Panc1 (cell line): Measurements from ENCODE around the gene TSPAN2. TPM values are rescaled to one million over a fixed set of nuclear protein-coding genes. Genes with fewer than 3 reads are reported as not detected.
A peak's percentile ranks its signal among the peaks of the same experiment; 100 is the strongest.

Experiments
- ATAC-seq: fragments of 200-7000 bp; cut with Tn5 transposase; 2 replicates; pipeline ENCODE4 v1.9.1; 2020; ENCODE audit warnings: mild to moderate bottlenecking, moderate library complexity
- BruUV-seq: library from RNA; stranded (reverse); fragments of 400-500 nt; replicated peaks from 2 replicates; lab custom pipeline; 2021; lab: Mats Ljungman, UMichigan
- CTCF ChIA-PET: fragments of 300-600 bp; sonication (Branson Sonifier 250); formaldehyde crosslinking; loops from one replicate; lab custom pipeline; 2022; ENCODE audit warnings: antibody characterized with exemption; lab: Charles Lee
- POLR2A ChIA-PET: fragments of 300-600 bp; sonication (Branson Sonifier 250); formaldehyde crosslinking; loops from one replicate; lab custom pipeline; 2022; ENCODE audit warnings: antibody characterized with exemption; lab: Charles Lee
- DNase-seq: peaks from one replicate; pipeline ENCODE4 v3.0.0-alpha.2; 2010; ENCODE audit warnings: low read depth, low spot score
- H3K27ac ChIP-seq: 2 replicates; pipeline ENCODE4 v1.5.1; 2011; ENCODE audit warnings: mild to moderate bottlenecking, low read length, inconsistent platforms
- H3K27me3 ChIP-seq: fragments of 200-500 bp; sonication (Bioruptor generic); 2 replicates; pipeline ENCODE4 v1.6.0; 2014; ENCODE audit warnings: low read length, inconsistent platforms; ENCODE audit not compliant: control insufficient read depth, insufficient read depth
- H3K36me3 ChIP-seq: fragments of 200-500 bp; sonication (Bioruptor generic); 2 replicates; pipeline ENCODE4 v1.5.1; 2014; ENCODE audit warnings: inconsistent platforms, mild to moderate bottlenecking, low read length, moderate library complexity; ENCODE audit not compliant: control insufficient read depth, insufficient read depth
- H3K4me1 ChIP-seq: 2 replicates; pipeline ENCODE4 v1.5.1; 2011; ENCODE audit warnings: inconsistent platforms, mild to moderate bottlenecking, low read length, moderate library complexity; ENCODE audit not compliant: control insufficient read depth, insufficient read depth
- H3K4me3 ChIP-seq, 2 experiments: 2 replicates each; pipeline ENCODE4 v1.5.1; 2011 to 2012; ENCODE audit warnings: low read depth in 2 of 2, low read length in 2 of 2, mild to moderate bottlenecking in 2 of 2, inconsistent platforms in 1 of 2, moderate library complexity in 1 of 2
- H3K9me3 ChIP-seq: fragments of 200-500 bp; sonication (Bioruptor generic); 2 replicates; pipeline ENCODE4 v1.5.1; 2014; ENCODE audit warnings: low read depth, mild to moderate bottlenecking, inconsistent platforms, low read length, moderate library complexity; ENCODE audit not compliant: control insufficient read depth, insufficient read depth
- CTCF ChIP-seq: fragments of 450-650 bp; IDR thresholded peaks from 2 replicates; pipeline ENCODE4 v1.5.1; 2017; ENCODE audit warnings: mild to moderate bottlenecking
- POLR2AphosphoS5 ChIP-seq: IDR thresholded peaks from 2 replicates; pipeline ENCODE4 v1.6.1; 2012; ENCODE audit warnings: mild to moderate bottlenecking, low read depth, low read length, moderate library complexity
- SIN3A ChIP-seq: IDR thresholded peaks from 2 replicates; pipeline ENCODE4 v1.6.1; 2012; ENCODE audit warnings: low read depth, mild to moderate bottlenecking, low read length, moderate library complexity, borderline replicate concordance; ENCODE audit not compliant: insufficient read depth
- TCF7L2 ChIP-seq: IDR thresholded peaks from 2 replicates; pipeline ENCODE4 v1.6.1; 2011; ENCODE audit warnings: mild to moderate bottlenecking, low read depth, low read length, inconsistent platforms
- in situ Hi-C: cut with HindIII; loops from 2 replicates; pipeline ENCODE4 v1.10.0; 2016; ENCODE audit warnings: low sequenced_read_pairs, low pct_unique_long_range_greater_than_20kb
- intact Hi-C: fragments of 100-400 bp; cut with micrococcal nuclease; formaldehyde crosslinking; loops from one replicate; pipeline ENCODE4 v1.10.0; 2022; ENCODE audit not compliant: unreplicated experiment
- total RNA-seq: library from RNA; stranded (reverse); gene quantifications from one replicate; pipeline ENCODE4 v1.2.1, GENCODE V29; 2021; ENCODE audit not compliant: unreplicated experiment
- TF ChIP-seq, protein P1 (sequence below), 2 experiments: IDR thresholded peaks; 2 replicates each; pipeline ENCODE4 v1.6.1; 2011 to 2012; ENCODE audit warnings: low read depth in 2 of 2, control low read depth in 1 of 2, low read length in 1 of 2, mild to moderate bottlenecking in 1 of 2, moderate library complexity in 1 of 2; ENCODE audit not compliant: insufficient read depth in 1 of 2

The TSPAN2 gene
- total RNA-seq, 1 experiment from 2014 or later: not detected

GRCh38 chr1:115090540-115090939 is 1.2 kb upstream of the TSPAN2 start:
- CTCF ChIA-PET: no interaction called here
- H3K27ac ChIP-seq: no peak overlapping the region
- H3K27me3 ChIP-seq: no peaks in the 10 kb centered on the region; the same call in 1 of the 2 replicates
- no TSS peak for BruUV-seq
- POLR2A ChIA-PET: no interaction called here
- no peak for ATAC-seq
- intact Hi-C loops: no loop called here
- in situ Hi-C loops: no loop called here
- H3K36me3 ChIP-seq: no peaks in the 10 kb centered on the region
- H3K9me3 ChIP-seq: no peaks in the 10 kb centered on the region
- TF ChIP-seq SIN3A (no peak), POLR2AphosphoS5 (no peak), CTCF (no peak), TCF7L2 (no peak)
- TF ChIP-seq, protein P1, sequence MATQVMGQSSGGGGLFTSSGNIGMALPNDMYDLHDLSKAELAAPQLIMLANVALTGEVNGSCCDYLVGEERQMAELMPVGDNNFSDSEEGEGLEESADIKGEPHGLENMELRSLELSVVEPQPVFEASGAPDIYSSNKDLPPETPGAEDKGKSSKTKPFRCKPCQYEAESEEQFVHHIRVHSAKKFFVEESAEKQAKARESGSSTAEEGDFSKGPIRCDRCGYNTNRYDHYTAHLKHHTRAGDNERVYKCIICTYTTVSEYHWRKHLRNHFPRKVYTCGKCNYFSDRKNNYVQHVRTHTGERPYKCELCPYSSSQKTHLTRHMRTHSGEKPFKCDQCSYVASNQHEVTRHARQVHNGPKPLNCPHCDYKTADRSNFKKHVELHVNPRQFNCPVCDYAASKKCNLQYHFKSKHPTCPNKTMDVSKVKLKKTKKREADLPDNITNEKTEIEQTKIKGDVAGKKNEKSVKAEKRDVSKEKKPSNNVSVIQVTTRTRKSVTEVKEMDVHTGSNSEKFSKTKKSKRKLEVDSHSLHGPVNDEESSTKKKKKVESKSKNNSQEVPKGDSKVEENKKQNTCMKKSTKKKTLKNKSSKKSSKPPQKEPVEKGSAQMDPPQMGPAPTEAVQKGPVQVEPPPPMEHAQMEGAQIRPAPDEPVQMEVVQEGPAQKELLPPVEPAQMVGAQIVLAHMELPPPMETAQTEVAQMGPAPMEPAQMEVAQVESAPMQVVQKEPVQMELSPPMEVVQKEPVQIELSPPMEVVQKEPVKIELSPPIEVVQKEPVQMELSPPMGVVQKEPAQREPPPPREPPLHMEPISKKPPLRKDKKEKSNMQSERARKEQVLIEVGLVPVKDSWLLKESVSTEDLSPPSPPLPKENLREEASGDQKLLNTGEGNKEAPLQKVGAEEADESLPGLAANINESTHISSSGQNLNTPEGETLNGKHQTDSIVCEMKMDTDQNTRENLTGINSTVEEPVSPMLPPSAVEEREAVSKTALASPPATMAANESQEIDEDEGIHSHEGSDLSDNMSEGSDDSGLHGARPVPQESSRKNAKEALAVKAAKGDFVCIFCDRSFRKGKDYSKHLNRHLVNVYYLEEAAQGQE (IDR thresholded peaks at IDR 0.05; ENCODE audit: insufficient read depth in 1 of 2, low read depth in 2 of 2, low read length in 1 of 2): no peak
- no peak overlapping the region for H3K4me3 ChIP-seq
- no peak for DNase-seq
- no peaks in the 10 kb centered on the region for H3K4me1 ChIP-seq

- intact Hi-C loops: no loop called here
- no TSS peak for BruUV-seq
- no peak for TF ChIP-seq POLR2AphosphoS5
- TF ChIP-seq SIN3A: no peak
- no peak for TF ChIP-seq TCF7L2
- POLR2A ChIA-PET: no interaction called here
- no peaks in the 10 kb centered on the region for H3K4me1 ChIP-seq
- ATAC-seq: no peak
- no peak for DNase-seq
- H3K4me3 ChIP-seq: no peak overlapping the region
- no peaks in the 10 kb centered on the region for H3K36me3 ChIP-seq
- in situ Hi-C loops: no loop called here
- H3K27ac ChIP-seq: no peak overlapping the region
- CTCF ChIA-PET: no interaction called here
- no peaks in the 10 kb centered on the region; the same call in 1 of the 2 replicates for H3K27me3 ChIP-seq
- no peaks in the 10 kb centered on the region for H3K9me3 ChIP-seq
These were observed 835 bp upstream of the TSPAN2 start for GRCh38 chr1:115090186-115090490.

- ATAC-seq (no peak), DNase-seq (no peak)
- Histone ChIP-seq H3K27ac (no peak overlapping the region), H3K36me3 (no peaks in the 10 kb centered on the region), H3K4me1 (no peaks in the 10 kb centered on the region), H3K27me3 (no peaks in the 10 kb centered on the region; the same call in 1 of the 2 replicates), H3K4me3 (peak overlapping the region in 1 of 2 experiments; percentile 21; a peak in 1 of 4 replicates), H3K9me3 (no peaks in the 10 kb centered on the region)
- TF ChIP-seq SIN3A: no peak
- TF ChIP-seq, protein P1 (IDR thresholded peaks at IDR 0.05; ENCODE audit: insufficient read depth in 1 of 2, low read depth in 2 of 2, low read length in 1 of 2): no peak
- no peak for TF ChIP-seq POLR2AphosphoS5
- no peak for TF ChIP-seq CTCF
- no peak for TF ChIP-seq TCF7L2
- no TSS peak for BruUV-seq
- in situ Hi-C loops: no loop called here
- intact Hi-C loops: no loop called here
- ChIA-PET POLR2A (no interaction called here), CTCF (interaction anchor here (0.7 kb wide), 1 partner anchor 57 kb away, joined by 3 read pairs; no protein-coding TSS in a partner anchor)
These were observed 358 bp downstream of the TSPAN2 start for GRCh38 chr1:115088871-115089419.
